AG04449 (cell line): ENCODE results near the gene IRGQ.

Source experiments
- CTCF ChIA-PET: fragments of 350-600 bp; formaldehyde crosslinking; extraction: SDS; loops from one replicate; lab custom pipeline; 2021; ENCODE audit warnings: antibody characterized with exemption; lab: Yijun Ruan, JAX
- POLR2A ChIA-PET: fragments of 400-600, 350-600 bp; formaldehyde crosslinking; extraction: SDS; loops from one replicate; lab custom pipeline; 2020; ENCODE audit warnings: antibody characterized with exemption, inconsistent platforms; lab: Yijun Ruan, JAX
- DNase-seq: peaks from one replicate; pipeline ENCODE4 v3.0.0-alpha.2; 2010; ENCODE audit warnings: low read depth, low spot score
- H3K4me3 ChIP-seq: 2 replicates; pipeline ENCODE4 v1.5.1; 2011; ENCODE audit warnings: low read depth, mild to moderate bottlenecking, control low read depth, low read length
- TF ChIP-seq, protein P1 (sequence below): IDR thresholded peaks from one replicate; pipeline ENCODE4 v1.5.1; 2011; ENCODE audit warnings: mild to moderate bottlenecking, moderate library complexity, low read length, control low read depth, inconsistent platforms; ENCODE audit not compliant: insufficient read depth; ENCODE audit errors: missing control alignments

Gene IRGQ

GRCh38 chr19:43538922-43539321 is 57.0 kb downstream of the IRGQ start:
- TF ChIP-seq, protein P1, sequence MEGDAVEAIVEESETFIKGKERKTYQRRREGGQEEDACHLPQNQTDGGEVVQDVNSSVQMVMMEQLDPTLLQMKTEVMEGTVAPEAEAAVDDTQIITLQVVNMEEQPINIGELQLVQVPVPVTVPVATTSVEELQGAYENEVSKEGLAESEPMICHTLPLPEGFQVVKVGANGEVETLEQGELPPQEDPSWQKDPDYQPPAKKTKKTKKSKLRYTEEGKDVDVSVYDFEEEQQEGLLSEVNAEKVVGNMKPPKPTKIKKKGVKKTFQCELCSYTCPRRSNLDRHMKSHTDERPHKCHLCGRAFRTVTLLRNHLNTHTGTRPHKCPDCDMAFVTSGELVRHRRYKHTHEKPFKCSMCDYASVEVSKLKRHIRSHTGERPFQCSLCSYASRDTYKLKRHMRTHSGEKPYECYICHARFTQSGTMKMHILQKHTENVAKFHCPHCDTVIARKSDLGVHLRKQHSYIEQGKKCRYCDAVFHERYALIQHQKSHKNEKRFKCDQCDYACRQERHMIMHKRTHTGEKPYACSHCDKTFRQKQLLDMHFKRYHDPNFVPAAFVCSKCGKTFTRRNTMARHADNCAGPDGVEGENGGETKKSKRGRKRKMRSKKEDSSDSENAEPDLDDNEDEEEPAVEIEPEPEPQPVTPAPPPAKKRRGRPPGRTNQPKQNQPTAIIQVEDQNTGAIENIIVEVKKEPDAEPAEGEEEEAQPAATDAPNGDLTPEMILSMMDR: no peak
- H3K4me3 ChIP-seq: no peak overlapping the region
- ChIA-PET POLR2A (no interaction called here), CTCF (interaction anchor here (1.4 to 17.0 kb wide), 5 partner anchors 9 to 113 kb away, joined by 4 to 208 read pairs (median 5); no protein-coding TSS in a partner anchor)
- DNase-seq: no peak

DNA sequence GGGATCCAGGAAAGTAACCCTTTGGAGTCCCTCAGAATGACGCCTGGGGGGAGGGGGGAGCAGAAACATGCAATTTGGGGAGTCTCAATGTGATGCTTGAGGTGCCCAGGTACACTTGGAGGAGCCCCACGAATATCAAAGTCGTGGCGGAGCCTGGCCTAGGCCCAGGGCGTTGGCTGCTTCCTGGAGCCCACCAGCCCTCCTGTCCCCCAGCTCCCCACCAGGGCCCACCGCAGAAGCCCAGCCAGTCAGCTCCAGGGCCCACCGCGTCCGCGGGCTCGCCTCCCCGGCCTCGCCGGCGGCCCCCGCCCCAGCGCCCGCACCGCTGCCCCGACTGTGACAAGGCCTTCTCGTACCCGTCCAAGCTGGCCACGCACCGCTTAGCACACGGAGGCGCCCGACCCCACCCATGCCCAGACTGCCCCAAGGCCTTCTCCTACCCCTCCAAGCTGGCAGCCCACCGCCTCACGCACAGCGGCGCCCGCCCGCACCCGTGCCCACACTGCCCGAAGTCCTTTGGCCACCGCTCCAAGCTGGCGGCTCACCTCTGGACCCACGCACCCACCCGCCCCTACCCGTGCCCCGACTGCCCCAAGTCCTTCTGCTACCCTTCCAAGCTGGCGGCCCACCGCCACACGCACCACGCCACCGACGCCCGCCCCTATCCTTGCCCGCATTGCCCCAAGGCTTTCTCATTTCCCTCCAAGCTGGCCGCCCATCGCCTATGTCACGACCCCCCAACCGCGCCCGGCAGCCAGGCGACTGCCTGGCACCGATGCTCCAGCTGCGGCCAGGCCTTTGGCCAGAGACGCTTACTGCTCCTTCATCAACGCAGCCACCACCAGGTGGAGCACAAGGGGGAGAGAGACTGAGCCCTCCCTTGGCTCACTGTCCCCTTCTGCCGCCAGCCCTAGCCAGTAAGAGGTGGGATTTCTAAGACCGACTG is 60.8 kb downstream of the IRGQ start:
- POLR2A ChIA-PET: interaction anchor here (0.7 kb wide), 1 partner anchor 71 kb away, joined by 3 read pairs; no protein-coding TSS in a partner anchor
- CTCF ChIA-PET: interaction anchor here (0.7 to 17.0 kb wide), 20 partner anchors 10 to 274 kb away, joined by 3 to 208 read pairs (median 6); partner anchors contain the start of genes IRGQ, PINLYP, XRCC1 and ZNF576
- H3K4me3 ChIP-seq: no peak overlapping the region
- TF ChIP-seq, protein P1: peak; percentile 70
- no peak for DNase-seq
